HG02840 (cell line): Measurements from ENCODE around the gene GSX2.
A peak's percentile ranks its signal among the peaks of the same experiment; 100 is the strongest.

ENCODE experiments used
- ATAC-seq: cut with Tn5 transposase; IDR thresholded peaks from one replicate; pipeline ENCODE4 v1.9.1; 2021; ENCODE audit warnings: mild to moderate bottlenecking, moderate library complexity, moderate number of reproducible peaks; ENCODE audit not compliant: unreplicated experiment, low FRiP score

Gene GSX2

DNA sequence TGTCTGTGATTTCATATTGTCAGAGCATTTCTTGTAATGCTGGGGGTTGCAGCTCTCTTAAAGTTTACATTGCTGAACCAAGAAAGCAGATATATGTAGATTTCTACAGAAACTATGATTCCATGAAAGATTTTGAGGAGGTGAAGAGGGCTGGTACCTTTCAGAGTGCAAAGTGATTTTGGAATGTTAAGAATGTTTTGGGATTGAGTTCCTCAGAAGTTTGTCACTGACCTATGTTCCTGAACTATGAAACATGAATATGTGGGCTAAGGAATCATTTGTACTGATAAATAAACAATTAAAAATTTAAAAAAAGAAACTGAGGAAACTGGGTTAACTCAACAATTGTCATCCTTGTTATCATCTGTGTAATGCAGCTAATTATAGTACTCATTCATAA, 23.3 kb upstream of the GSX2 start:
- ATAC-seq, result no peak

GRCh38 chr4:54077812-54078211, 22.2 kb upstream of the GSX2 start:
- no peak for ATAC-seq

DNA sequence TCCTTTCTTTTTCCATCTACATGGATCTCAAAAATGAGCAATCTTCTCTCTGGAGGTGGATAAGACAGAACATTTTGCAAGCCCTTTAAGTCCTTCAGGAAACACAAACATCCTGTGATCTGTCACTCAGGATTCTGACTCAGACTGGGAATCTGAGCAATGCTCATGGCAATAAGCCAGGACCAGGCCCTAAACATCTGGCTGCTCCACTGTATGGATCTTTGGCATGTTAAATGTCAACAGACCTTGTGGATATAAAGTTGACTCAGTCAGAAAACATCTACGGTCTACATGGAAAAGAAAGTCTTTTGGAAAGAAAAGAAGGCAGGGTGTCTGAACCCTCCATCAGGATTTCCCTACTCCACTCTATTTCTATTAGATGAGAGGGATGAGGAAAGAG, 17.8 kb upstream of the GSX2 start:
- no peak for ATAC-seq

GRCh38 chr4:54085284-54085683, 14.7 kb upstream of the GSX2 start:
- ATAC-seq, result no peak

GRCh38 chr4:54089875-54090274, 10.1 kb upstream of the GSX2 start:
- no peak for ATAC-seq

- no peak for ATAC-seq
Measured at GRCh38 chr4:54090404-54090803, 9.6 kb upstream of the GSX2 start.

GRCh38 chr4:54090804-54091623, 8.9 kb upstream of the GSX2 start:
- ATAC-seq, result no peak

DNA sequence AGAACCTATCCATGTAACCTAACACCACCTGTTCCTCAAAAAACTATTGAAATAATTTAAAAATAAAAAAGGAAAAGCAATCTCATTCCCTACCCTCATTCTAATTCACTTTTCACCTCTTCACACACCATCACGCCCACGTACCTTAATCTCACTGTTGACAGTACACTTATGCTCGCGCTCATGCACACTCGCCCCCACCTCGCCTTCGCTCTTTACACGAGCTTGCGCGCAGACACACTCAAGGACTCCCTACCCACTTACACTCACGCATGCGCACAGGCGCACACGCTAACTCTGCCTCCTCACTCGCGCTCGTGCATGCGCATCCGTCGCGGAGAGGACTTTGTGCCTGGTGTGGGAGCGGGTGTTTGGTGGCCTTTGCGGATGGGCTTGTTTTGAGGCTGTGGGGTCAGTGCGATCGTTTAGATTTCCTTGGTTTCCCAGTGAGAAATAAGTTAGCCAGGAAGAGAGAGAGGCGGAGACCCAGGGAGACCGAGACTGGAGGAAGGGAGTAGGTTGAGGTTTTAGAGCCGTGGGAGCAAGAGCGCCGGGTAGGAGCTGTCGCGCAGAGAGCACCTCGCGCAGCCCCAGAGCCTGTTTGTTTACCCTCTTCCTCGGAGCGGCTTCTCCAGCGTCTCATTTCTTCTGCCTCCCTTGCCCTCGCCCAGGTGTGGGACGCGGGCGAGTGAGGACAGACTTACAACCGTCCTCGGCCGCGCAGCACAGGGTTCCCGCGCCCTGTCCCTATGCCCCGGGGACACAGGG, 8.1 kb upstream of the GSX2 start:
- ATAC-seq, result peak; percentile 76

DNA sequence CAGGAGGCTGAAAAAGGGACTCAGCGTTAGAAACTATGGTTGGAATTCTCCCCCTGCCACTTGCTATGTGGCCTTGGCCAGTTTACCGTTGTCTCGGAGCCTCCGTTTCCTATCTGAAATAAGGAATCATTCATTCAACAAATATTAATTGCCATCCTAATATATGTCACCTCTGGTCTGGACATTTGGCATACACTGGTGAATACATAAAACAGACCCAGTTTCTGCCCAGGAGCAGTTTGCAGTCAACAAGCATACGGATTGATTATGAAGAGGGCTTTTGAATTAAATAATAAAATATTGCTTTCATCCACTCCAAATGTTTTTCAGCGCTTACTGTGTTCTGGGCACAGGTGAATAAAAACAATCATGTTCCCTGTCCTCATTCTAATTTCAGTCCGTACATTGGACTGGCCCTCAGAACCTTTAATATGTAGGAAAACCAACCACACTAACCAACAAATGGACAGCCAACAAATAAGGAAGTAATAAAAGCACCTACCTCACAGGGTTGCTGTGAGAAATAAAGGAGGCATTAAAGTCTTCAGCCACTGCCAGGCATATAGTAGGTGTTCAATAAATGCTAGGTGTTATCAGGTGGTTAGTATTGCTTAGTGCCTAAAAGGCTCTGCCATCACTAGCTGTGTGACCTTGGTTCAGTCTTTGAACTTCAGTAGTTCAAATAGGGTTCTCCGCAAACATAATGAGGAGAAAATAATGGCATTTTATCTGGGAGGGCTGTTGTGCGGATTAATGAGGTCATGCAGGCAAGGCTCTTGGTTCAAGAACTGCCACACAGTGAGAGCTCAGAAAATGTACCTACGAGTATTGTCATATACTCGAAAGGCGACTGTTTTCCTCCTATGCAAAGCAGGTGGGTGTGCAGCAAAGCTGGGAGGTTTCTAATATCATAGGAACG, 7.3 kb upstream of the GSX2 start:
- ATAC-seq, result no peak

DNA sequence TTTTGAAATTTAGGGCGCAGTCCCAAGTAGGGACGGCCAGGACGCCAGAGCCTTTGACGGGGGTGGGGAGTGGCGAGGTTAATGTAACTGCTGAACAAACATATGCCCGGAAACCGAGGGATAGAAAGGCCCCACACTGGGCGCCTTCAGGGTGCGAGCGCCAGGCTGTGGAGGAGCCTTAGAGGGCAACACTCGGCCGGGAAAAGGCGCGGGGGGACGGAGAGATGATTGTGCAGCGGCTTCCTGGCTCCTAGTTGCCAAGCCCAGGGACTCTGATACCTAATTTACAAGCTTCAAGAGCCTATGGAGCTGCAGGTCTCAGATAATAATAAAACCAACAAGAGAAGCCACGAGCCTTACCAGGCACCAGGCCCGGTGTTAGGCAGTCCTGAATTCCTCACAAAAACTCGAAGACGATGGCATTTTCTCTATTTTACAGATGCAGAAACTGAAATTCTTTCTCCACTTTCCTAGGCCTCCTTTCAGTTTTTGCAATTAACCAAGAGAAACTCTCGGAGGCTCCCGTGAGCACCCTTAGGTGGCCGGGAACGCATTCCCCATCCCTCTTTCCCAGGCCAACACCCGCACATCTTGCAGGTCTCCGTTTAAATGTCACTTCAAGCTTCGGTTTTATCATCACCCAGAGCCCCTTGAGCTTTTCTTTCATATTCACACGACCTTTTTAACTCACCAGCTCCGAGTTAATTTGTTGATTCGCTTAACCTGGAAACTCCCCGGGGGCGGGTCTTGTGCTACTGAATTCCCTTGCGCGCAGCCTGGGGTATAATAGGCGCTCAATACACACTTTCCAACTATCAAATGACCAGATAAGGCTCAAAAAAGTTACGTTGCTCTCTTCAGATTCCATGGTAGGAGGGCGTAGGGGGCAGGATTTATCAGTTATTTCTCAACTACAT, 6.4 kb upstream of the GSX2 start:
- no peak for ATAC-seq

GRCh38 chr4:54094451-54094850, 5.5 kb upstream of the GSX2 start:
- ATAC-seq, result no peak

DNA sequence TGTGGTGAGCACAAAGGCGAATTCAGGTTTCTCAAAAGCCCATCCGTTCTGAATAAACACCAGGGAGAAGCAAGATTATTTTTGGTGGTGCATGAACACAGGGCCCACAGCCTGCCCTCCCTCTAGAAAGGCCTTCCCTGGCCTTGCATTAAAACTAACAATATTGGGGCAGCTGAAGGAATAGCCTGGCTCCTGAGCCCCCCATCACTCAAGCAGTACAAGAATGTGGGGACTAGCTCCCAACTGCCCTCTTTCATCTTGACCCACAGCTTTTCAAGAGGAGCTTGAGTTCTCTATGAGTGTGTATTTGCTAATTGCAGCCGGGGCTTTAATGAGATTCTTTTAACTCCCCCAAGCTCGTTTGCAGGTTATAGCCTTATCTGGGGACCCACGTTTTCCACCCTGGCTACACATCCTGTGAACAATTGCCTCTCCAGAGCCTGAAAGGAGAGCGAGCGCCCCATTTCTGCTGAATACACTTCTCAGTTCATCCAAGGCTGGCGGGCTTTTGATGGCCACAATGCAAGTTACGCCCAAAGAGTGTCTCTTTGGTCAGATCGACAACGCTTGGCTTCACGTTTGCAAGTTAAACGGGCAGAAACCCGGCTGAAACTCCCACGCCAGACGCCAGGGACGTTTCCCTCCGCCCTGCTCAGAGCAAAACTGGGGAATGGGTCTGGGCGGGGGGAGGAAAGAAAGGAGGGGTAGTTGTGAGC, 4.7 kb upstream of the GSX2 start:
- ATAC-seq, result no peak

GRCh38 chr4:54096295-54096962, 3.5 kb upstream of the GSX2 start:
- ATAC-seq, result no peak

GRCh38 chr4:54097152-54097551, 2.8 kb upstream of the GSX2 start:
- ATAC-seq, result no peak

DNA sequence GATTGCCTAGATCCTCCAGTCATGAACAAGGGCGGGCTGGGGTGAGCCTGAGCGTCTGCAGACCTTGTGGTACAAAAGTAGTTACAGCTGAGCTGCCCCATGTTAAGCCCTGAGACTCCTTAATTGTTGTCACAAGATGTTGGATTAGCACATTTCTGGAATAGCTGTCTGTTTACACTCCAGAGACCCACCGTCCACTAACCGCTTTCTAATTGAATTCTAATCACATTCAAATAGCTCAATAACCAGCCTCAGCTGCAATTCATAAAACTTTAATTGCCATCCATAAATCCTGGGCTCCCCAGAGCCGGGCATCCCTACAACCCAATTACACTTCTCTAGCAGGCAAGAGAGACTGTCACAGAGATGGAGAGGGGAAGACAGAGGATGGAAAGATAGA, 1.6 kb upstream of the GSX2 start:
- no peak for ATAC-seq

DNA sequence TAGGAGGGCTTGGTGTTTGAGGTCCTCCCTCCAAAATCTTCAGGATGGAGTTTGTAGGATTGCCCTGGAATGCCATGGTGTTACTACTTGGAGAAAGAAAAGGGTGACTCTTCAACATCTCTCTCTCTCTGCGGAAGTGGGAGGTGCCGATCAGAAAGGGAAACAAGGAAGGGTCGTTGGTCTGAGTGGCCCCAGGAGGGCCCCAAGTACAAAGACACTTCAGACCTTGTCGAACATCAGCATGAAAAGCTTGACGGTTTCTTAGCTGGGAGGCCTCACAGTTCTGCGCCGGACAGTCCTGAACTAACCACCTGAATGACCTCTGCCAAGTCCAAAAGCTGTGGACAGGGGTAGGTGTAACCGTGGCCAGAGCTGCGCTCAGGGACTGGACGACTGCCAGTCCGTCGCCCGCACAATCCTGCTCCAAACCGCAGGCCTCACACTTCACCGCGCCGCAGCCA, 646 bp upstream of the GSX2 start:
- no peak for ATAC-seq

GRCh38 chr4:54100595-54101189, 729 bp downstream of the GSX2 start:
- no peak for ATAC-seq
